Keratinocyte (primary cell): ENCODE results near the gene EN2. TPM values are rescaled to one million over a fixed set of nuclear protein-coding genes. Genes with fewer than 3 reads are reported as not detected.

Experiments
- DNase-seq: peaks from one replicate; pipeline ENCODE4 v3.0.0-alpha.2; 2011; ENCODE audit warnings: low read depth, missing footprints, low spot score
- FAIRE-seq: peaks from 2 replicates; lab custom pipeline; 2011; peaks lifted over from hg19 to GRCh38; lab: Jason Lieb, UNC
- H2AFZ ChIP-seq: 2 replicates; pipeline ENCODE4 v1.6.0; 2012; ENCODE audit warnings: low read length, control low read depth, inconsistent platforms; ENCODE audit not compliant: control insufficient read depth
- H3K27ac ChIP-seq: 2 replicates; pipeline ENCODE4 v1.5.1; 2011; ENCODE audit warnings: low read length; ENCODE audit not compliant: control insufficient read depth, insufficient read depth
- H3K27me3 ChIP-seq: 3 replicates; pipeline ENCODE4 v1.6.0; 2011; ENCODE audit warnings: low read length; ENCODE audit not compliant: control insufficient read depth, insufficient read depth; ENCODE audit errors: extremely low read depth
- H3K36me3 ChIP-seq, 2 experiments: 2 replicates in 1 of 2; 3 replicates in 1 of 2; pipeline ENCODE4 v1.5.1; 2011; ENCODE audit warnings: low read length in 2 of 2, mild to moderate bottlenecking in 1 of 2; ENCODE audit not compliant: control insufficient read depth in 2 of 2, insufficient read depth in 2 of 2; ENCODE audit errors: extremely low read depth in 1 of 2
- H3K4me1 ChIP-seq: 3 replicates; pipeline ENCODE4 v1.5.1; 2011; ENCODE audit warnings: low read length; ENCODE audit not compliant: control insufficient read depth, insufficient read depth; ENCODE audit errors: extremely low read depth
- H3K4me2 ChIP-seq: 3 replicates; pipeline ENCODE4 v1.6.0; 2011; ENCODE audit warnings: low read depth, low read length; ENCODE audit not compliant: control insufficient read depth, insufficient read depth; ENCODE audit errors: extremely low read depth
- H3K4me3 ChIP-seq, 3 experiments: fragments of 200-600 bp in 1 of 3; sonication (generic) in 1 of 3; 2 replicates in 2 of 3; 3 replicates in 1 of 3; pipeline ENCODE4 v1.5.1; 2011 to 2016; ENCODE audit warnings: low read length in 3 of 3, mild to moderate bottlenecking in 3 of 3, control low read depth in 2 of 3, inconsistent platforms in 1 of 3, low read depth in 1 of 3, mixed read lengths in 1 of 3, mixed run types in 1 of 3, moderate library complexity in 1 of 3; ENCODE audit not compliant: control insufficient read depth in 2 of 3, insufficient read depth in 2 of 3; ENCODE audit errors: extremely low read depth in 1 of 3
- H3K79me2 ChIP-seq: 2 replicates; pipeline ENCODE4 v1.6.0; 2012; ENCODE audit warnings: low read length; ENCODE audit not compliant: control insufficient read depth, insufficient read depth
- H3K9ac ChIP-seq: 3 replicates; pipeline ENCODE4 v1.6.0; 2011; ENCODE audit warnings: low read length; ENCODE audit not compliant: control insufficient read depth, insufficient read depth; ENCODE audit errors: extremely low read depth
- H3K9me1 ChIP-seq: 3 replicates; pipeline ENCODE4 v1.6.0; 2011; ENCODE audit warnings: low read length; ENCODE audit not compliant: control insufficient read depth, insufficient read depth; ENCODE audit errors: extremely low read depth
- H3K9me3 ChIP-seq: 2 replicates; pipeline ENCODE4 v1.5.1; 2012; ENCODE audit warnings: low read depth, low read length; ENCODE audit not compliant: control insufficient read depth
- H4K20me1 ChIP-seq: 3 replicates; pipeline ENCODE4 v1.6.0; 2011; ENCODE audit warnings: low read length; ENCODE audit not compliant: control insufficient read depth, insufficient read depth; ENCODE audit errors: extremely low read depth
- EZH2 ChIP-seq: IDR thresholded peaks from one replicate; pipeline ENCODE4 v1.6.1; 2012; ENCODE audit warnings: inconsistent platforms, mild to moderate bottlenecking, low read length, moderate library complexity
- dilution Hi-C: fragments of 300-500 bp; cut with MboI; formaldehyde crosslinking; loops from one replicate; pipeline ENCODE4 v1.7.0; 2020; ENCODE audit warnings: low sequenced_read_pairs; ENCODE audit not compliant: extremely low pct_ligation_motif_present
- polyA plus RNA-seq, 5 experiments: library from polyadenylated mRNA; depleted of rRNA in 3 of 5; stranded (reverse) in 3 of 5; stranded (forward) in 1 of 5; unstranded in 1 of 5; fragments of >200 nt; gene quantifications; 1 replicate in 1 of 5; 2 replicates in 3 of 5; 3 replicates in 1 of 5; pipeline versions ENCODE4 v1.2.1 to v1.2.3, GENCODE V29; 2011 to 2012; ENCODE audit warnings: missing spikeins in 2 of 5, low read depth in 1 of 5, low replicate concordance in 1 of 5
- TF ChIP-seq, protein P1 (sequence below), 3 experiments: IDR thresholded peaks in 1 of 3; conservative IDR thresholded peaks in 1 of 3; optimal IDR thresholded peaks in 1 of 3; 2 replicates in 2 of 3; 3 replicates in 1 of 3; pipeline versions ENCODE3 to v1.5.1; 2011; ENCODE audit warnings: low read length in 3 of 3, mild to moderate bottlenecking in 3 of 3, moderate library complexity in 2 of 3, control low read depth in 1 of 3, inconsistent platforms in 1 of 3; ENCODE audit not compliant: insufficient read depth in 2 of 3; ENCODE audit errors: extremely low read depth in 1 of 3

Gene EN2
- polyA plus RNA-seq, 1 donor (not counting 4 experiments of a cell fraction or from before 2014, with no cell fraction given) = 0.05 TPM

DNA sequence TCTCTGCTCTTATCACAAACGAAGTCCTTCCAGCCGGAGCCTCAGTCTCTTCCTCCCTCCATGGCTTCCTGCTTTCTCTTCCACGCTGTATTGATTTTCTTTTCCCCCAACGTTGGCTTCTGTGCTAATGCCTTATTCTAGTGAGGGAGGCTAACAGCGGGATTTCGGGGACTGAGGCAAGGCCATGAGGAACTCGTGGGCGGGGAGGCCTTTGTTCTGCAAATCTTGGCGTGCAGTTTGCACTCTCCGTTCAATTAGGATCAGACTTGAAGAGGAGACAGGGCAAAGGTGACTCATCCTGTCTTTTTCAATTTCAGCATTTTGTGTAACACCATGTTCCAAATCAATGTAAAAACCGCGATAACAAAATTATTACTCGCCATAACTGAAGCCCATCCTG is 25.3 kb downstream of the EN2 start:
- H3K27me3 ChIP-seq = peaks cover 7% of the 10 kb centered on the region
- no peak overlapping the region for H3K9ac ChIP-seq
- TF ChIP-seq, protein P1, sequence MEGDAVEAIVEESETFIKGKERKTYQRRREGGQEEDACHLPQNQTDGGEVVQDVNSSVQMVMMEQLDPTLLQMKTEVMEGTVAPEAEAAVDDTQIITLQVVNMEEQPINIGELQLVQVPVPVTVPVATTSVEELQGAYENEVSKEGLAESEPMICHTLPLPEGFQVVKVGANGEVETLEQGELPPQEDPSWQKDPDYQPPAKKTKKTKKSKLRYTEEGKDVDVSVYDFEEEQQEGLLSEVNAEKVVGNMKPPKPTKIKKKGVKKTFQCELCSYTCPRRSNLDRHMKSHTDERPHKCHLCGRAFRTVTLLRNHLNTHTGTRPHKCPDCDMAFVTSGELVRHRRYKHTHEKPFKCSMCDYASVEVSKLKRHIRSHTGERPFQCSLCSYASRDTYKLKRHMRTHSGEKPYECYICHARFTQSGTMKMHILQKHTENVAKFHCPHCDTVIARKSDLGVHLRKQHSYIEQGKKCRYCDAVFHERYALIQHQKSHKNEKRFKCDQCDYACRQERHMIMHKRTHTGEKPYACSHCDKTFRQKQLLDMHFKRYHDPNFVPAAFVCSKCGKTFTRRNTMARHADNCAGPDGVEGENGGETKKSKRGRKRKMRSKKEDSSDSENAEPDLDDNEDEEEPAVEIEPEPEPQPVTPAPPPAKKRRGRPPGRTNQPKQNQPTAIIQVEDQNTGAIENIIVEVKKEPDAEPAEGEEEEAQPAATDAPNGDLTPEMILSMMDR (optimal IDR thresholded peaks at IDR 0.05 in 1 of 3, IDR thresholded peaks at IDR 0.05 in 1 of 3, conservative IDR thresholded peaks at IDR 0.05 in 1 of 3; ENCODE audit: extremely low read depth in 1 of 3, insufficient read depth in 2 of 3, low read length in 3 of 3) = no peak
- no peak for TF ChIP-seq EZH2
- H3K4me1 ChIP-seq = peaks cover 3% of the 10 kb centered on the region
- DNase-seq (no peak), FAIRE-seq (no peak)
- H4K20me1 ChIP-seq = no peaks in the 10 kb centered on the region
- H3K4me2 ChIP-seq = no peak overlapping the region
- no peaks in the 10 kb centered on the region for H3K79me2 ChIP-seq
- H3K9me3 ChIP-seq = peaks cover 3% of the 10 kb centered on the region
- H3K36me3 ChIP-seq = no peaks in the 10 kb centered on the region
- H3K9me1 ChIP-seq = no peaks in the 10 kb centered on the region
- no peak overlapping the region for H3K4me3 ChIP-seq
- no peak overlapping the region for H3K27ac ChIP-seq
- peak overlapping the region; percentile 8 for H2AFZ ChIP-seq
- dilution Hi-C loops = no loop called here

DNA sequence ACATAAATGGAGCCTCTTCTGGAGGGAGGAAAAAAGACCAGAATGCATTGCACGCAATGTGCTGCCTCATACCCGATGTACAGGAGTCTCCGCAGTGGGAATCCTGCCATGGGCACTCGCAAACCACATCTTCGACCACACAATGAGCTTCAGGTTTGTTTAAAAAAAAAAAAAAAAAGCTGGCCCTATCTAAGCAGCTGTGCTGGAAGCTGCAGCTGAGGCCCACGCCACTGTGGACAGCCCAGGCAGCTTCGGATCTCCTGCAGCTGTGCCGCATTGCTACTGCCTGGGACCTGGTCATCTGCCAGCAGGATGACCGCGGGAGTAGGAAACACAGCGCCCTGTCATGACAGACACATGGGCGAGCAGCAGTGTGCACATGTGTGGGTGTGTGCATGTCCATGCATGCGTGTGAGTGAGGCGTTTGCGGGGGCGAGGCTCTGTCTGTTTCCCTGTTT is 26.0 kb downstream of the EN2 start:
- H3K9me1 ChIP-seq = no peaks in the 10 kb centered on the region
- H3K4me1 ChIP-seq = peaks cover 3% of the 10 kb centered on the region
- H3K27ac ChIP-seq = no peak overlapping the region
- no peaks in the 10 kb centered on the region for H3K79me2 ChIP-seq
- H4K20me1 ChIP-seq = no peaks in the 10 kb centered on the region
- H3K4me3 ChIP-seq = no peak overlapping the region
- DNase-seq (no peak), FAIRE-seq (no peak)
- peaks cover 3% of the 10 kb centered on the region for H3K9me3 ChIP-seq
- no peak overlapping the region for H2AFZ ChIP-seq
- H3K27me3 ChIP-seq = peaks cover 7% of the 10 kb centered on the region
- H3K36me3 ChIP-seq = no peaks in the 10 kb centered on the region
- H3K9ac ChIP-seq = no peak overlapping the region
- dilution Hi-C loops = no loop called here
- H3K4me2 ChIP-seq = no peak overlapping the region
- TF ChIP-seq, protein P1 (optimal IDR thresholded peaks at IDR 0.05 in 1 of 3, IDR thresholded peaks at IDR 0.05 in 1 of 3, conservative IDR thresholded peaks at IDR 0.05 in 1 of 3; ENCODE audit: extremely low read depth in 1 of 3, insufficient read depth in 2 of 3, low read length in 3 of 3) = no peak
- TF ChIP-seq EZH2 = no peak
